SK-N-SH treated with all-trans-retinoic acid at 6 μM for 48 hours (cell line): Measurements from ENCODE around the gene KIRREL3.

Source experiments
- CREB5 ChIP-seq: fragments of 250-450 bp; sonication (Bioruptor Pico); IDR thresholded peaks from 2 replicates; pipeline ENCODE4 v1.5.1; 2020; ENCODE audit warnings: low read depth, mild to moderate bottlenecking, moderate library complexity
- SNAI2 ChIP-seq: fragments of 250-450 bp; sonication (Bioruptor Pico); IDR thresholded peaks from 2 replicates; pipeline ENCODE4 v1.5.0; 2020; ENCODE audit warnings: mild to moderate bottlenecking, moderate library complexity
- TCF4 ChIP-seq: fragments of 250-450 bp; sonication (Bioruptor Pico); IDR thresholded peaks from 2 replicates; pipeline ENCODE4 v1.8.0; 2021; ENCODE audit warnings: mild to moderate bottlenecking, moderate library complexity, borderline replicate concordance

- TF ChIP-seq SNAI2 (CRISPR knock-in tag) (no peak), TCF4 (no peak), CREB5 (no peak)
Measured at GRCh38 chr11:127050186-127050585, 49.6 kb upstream of the KIRREL3 start.
